ENCODE measurements around the gene HIPK3. TPM values are rescaled to one million over a fixed set of nuclear protein-coding genes. Genes with fewer than 3 reads are reported as not detected.

The HIPK3 gene
- total RNA-seq, 3 donors from 2014 or later (not counting 1 experiment from before 2014, with no cell fraction given), result 80.6 to 92.9 (median 87.7) TPM

GRCh38 chr11:33402066-33402465 is 144.9 kb downstream of the HIPK3 start:
- no peak overlapping the region for H3K27ac ChIP-seq (ENCODE audit: low read length)
- TF ChIP-seq, protein P1, sequence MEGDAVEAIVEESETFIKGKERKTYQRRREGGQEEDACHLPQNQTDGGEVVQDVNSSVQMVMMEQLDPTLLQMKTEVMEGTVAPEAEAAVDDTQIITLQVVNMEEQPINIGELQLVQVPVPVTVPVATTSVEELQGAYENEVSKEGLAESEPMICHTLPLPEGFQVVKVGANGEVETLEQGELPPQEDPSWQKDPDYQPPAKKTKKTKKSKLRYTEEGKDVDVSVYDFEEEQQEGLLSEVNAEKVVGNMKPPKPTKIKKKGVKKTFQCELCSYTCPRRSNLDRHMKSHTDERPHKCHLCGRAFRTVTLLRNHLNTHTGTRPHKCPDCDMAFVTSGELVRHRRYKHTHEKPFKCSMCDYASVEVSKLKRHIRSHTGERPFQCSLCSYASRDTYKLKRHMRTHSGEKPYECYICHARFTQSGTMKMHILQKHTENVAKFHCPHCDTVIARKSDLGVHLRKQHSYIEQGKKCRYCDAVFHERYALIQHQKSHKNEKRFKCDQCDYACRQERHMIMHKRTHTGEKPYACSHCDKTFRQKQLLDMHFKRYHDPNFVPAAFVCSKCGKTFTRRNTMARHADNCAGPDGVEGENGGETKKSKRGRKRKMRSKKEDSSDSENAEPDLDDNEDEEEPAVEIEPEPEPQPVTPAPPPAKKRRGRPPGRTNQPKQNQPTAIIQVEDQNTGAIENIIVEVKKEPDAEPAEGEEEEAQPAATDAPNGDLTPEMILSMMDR (IDR thresholded peaks at IDR 0.05), result no peak
- no peaks in the 10 kb centered on the region for H3K36me3 ChIP-seq (ENCODE audit: control insufficient read depth, insufficient read depth, low read length)
- 64% methylated on average over 2 of the region's 2 CpGs for WGBS (ENCODE audit: insufficient coverage)
- H3K9me3 ChIP-seq (ENCODE audit: control insufficient read depth, insufficient read depth, low read length), result no peaks in the 10 kb centered on the region
- no peaks in the 10 kb centered on the region for H3K4me1 ChIP-seq (ENCODE audit: control insufficient read depth, insufficient read depth, low read length)
- Mint-ChIP-seq H3K9me3 (no peaks in the 10 kb centered on the region), H3K27ac (no peak overlapping the region), H3K36me3 (no peaks in the 10 kb centered on the region), H3K4me1 (peaks cover 0 to 10% of the 10 kb centered on the region in 2 donors), H3K4me3 (no peak overlapping the region), H3K27me3 (ENCODE audit: low read depth in 2 of 2) (peaks cover 7 to 16% of the 10 kb centered on the region in 2 donors)
- no peaks in the 10 kb centered on the region for H3K27me3 ChIP-seq (ENCODE audit: control insufficient read depth, insufficient read depth, low read length)
- no peak overlapping the region for H3K4me3 ChIP-seq (ENCODE audit: low read length)
- ATAC-seq (no peak), DNase-seq (no peak)
- intact Hi-C loops (cut with micrococcal nuclease), result no loop called here

- no peaks in the 10 kb centered on the region for H3K9me3 Mint-ChIP-seq
- Histone ChIP-seq H3K27ac (ENCODE audit: low read length) (no peak overlapping the region), H3K36me3 (ENCODE audit: control insufficient read depth, insufficient read depth, low read length) (no peaks in the 10 kb centered on the region), H3K4me3 (ENCODE audit: low read length) (no peak overlapping the region), H3K4me1 (ENCODE audit: control insufficient read depth, insufficient read depth, low read length) (no peaks in the 10 kb centered on the region), H3K9me3 (ENCODE audit: control insufficient read depth, insufficient read depth, low read length) (no peaks in the 10 kb centered on the region), H3K27me3 (ENCODE audit: control insufficient read depth, insufficient read depth, low read length) (no peaks in the 10 kb centered on the region)
- DNase-seq (no peak), ATAC-seq (no peak)
- WGBS (ENCODE audit: insufficient coverage), result 93% methylated on average over 8 of the region's 8 CpGs
- H3K27me3 Mint-ChIP-seq (ENCODE audit: low read depth in 2 of 2), result peaks cover 7 to 16% of the 10 kb centered on the region in 2 donors
- no peaks in the 10 kb centered on the region for H3K36me3 Mint-ChIP-seq
- H3K27ac Mint-ChIP-seq, result no peak overlapping the region
- H3K4me3 Mint-ChIP-seq, result no peak overlapping the region
- TF ChIP-seq, protein P1 (IDR thresholded peaks at IDR 0.05), result no peak
- peaks cover 0 to 10% of the 10 kb centered on the region in 2 donors for H3K4me1 Mint-ChIP-seq
- intact Hi-C loops (cut with micrococcal nuclease), result no loop called here
These were observed 146.2 kb downstream of the HIPK3 start for GRCh38 chr11:33403344-33403743.

- no peak overlapping the region for H3K4me3 Mint-ChIP-seq
- intact Hi-C loops (cut with micrococcal nuclease), result no loop called here
- ATAC-seq (no peak), DNase-seq (no peak)
- H3K9me3 ChIP-seq (ENCODE audit: control insufficient read depth, insufficient read depth, low read length), result no peaks in the 10 kb centered on the region
- peaks cover 21 to 29% of the 10 kb centered on the region in 2 donors for H3K27me3 Mint-ChIP-seq (ENCODE audit: low read depth in 2 of 2)
- TF ChIP-seq, protein P1 (IDR thresholded peaks at IDR 0.05), result no peak
- H3K4me1 Mint-ChIP-seq, result peaks cover 0 to 6% of the 10 kb centered on the region in 2 donors
- no peak overlapping the region for H3K27ac ChIP-seq (ENCODE audit: low read length)
- WGBS (ENCODE audit: insufficient coverage), result 99% methylated on average over 10 of the region's 13 CpGs
- no peak overlapping the region for H3K4me3 ChIP-seq (ENCODE audit: low read length)
- peaks cover 2% of the 10 kb centered on the region for H3K27me3 ChIP-seq (ENCODE audit: control insufficient read depth, insufficient read depth, low read length)
- H3K4me1 ChIP-seq (ENCODE audit: control insufficient read depth, insufficient read depth, low read length), result no peaks in the 10 kb centered on the region
- H3K9me3 Mint-ChIP-seq, result no peaks in the 10 kb centered on the region
- no peak overlapping the region for H3K27ac Mint-ChIP-seq
- H3K36me3 Mint-ChIP-seq, result no peaks in the 10 kb centered on the region
- no peaks in the 10 kb centered on the region for H3K36me3 ChIP-seq (ENCODE audit: control insufficient read depth, insufficient read depth, low read length)
These were observed 148.8 kb downstream of the HIPK3 start for GRCh38 chr11:33405834-33406602.

Other genes starting within 250 kb of the HIPK3 start
- 1 to 10 TPM in 2 of 3 donors, under 1 TPM in 1; 0.80 to 1.8 (median 1.2) TPM for gene DEPDC7, start 241.5 kb upstream of the HIPK3 start, total RNA-seq
- gene TCP11L1, start 217.8 kb upstream of the HIPK3 start, total RNA-seq, result 10 to 100 TPM; 20.7 to 24.5 (median 22.7) TPM
- 10 to 100 TPM; 10.9 to 15.6 (median 12.0) TPM for gene CSTF3, start 95.9 kb upstream of the HIPK3 start, total RNA-seq
- gene KIAA1549L, start 118.7 kb downstream of the HIPK3 start, total RNA-seq, result not detected